Measurements from ENCODE around the gene ERICH3. TPM values are rescaled to one million over a fixed set of nuclear protein-coding genes. Genes with fewer than 3 reads are reported as not detected.

Gene ERICH3
- total RNA-seq, 1 experiment from 2014 or later = not detected

GRCh38 chr1:74652711-74653139 lies 20.9 kb downstream of the ERICH3 start:
- Histone ChIP-seq H3K4ac (ENCODE audit: low read depth, low read length) (no peak overlapping the region), H3K9ac (ENCODE audit: extremely low read depth, insufficient read length, low read length) (no peak overlapping the region)

More at GRCh38 chr1:74652711-74653139, 20.9 kb downstream of the ERICH3 start:
- Histone ChIP-seq H2BK15ac (ENCODE audit: low read depth, low read length) (no peak overlapping the region), H3K4me1 (ENCODE audit: insufficient read depth, low read length) (no peaks in the 10 kb centered on the region), H2BK20ac (ENCODE audit: low read depth, low read length, poor library complexity, severe bottlenecking) (no peak overlapping the region), H2BK120ac (ENCODE audit: low read depth, low read length, poor library complexity, severe bottlenecking) (no peak overlapping the region), H3K23ac (ENCODE audit: insufficient read length, low read depth, low read length) (no peak overlapping the region), H3K56ac (ENCODE audit: insufficient read length, low read depth, low read length) (no peak overlapping the region), H3K23me2 (ENCODE audit: insufficient read length, low read depth, low read length, poor library complexity, severe bottlenecking) (no peaks in the 10 kb centered on the region), H4K5ac (ENCODE audit: insufficient read length, low read depth, low read length) (no peak overlapping the region), H3K79me2 (ENCODE audit: insufficient read depth, low read length) (no peaks in the 10 kb centered on the region), H3T11ph (ENCODE audit: low read length) (no peak overlapping the region), H3K27me3 (ENCODE audit: insufficient read depth, low read length) (no peaks in the 10 kb centered on the region), H2AFZ (ENCODE audit: low read length) (no peak overlapping the region), H3K14ac (ENCODE audit: insufficient read depth, low read length) (no peak overlapping the region), H3K4me2 (ENCODE audit: insufficient read depth, insufficient read length, low read length) (no peak overlapping the region), H4K91ac (ENCODE audit: insufficient read length, low read depth, low read length) (no peak overlapping the region), H3K79me1 (ENCODE audit: insufficient read depth, low read depth, low read length, poor library complexity, severe bottlenecking) (no peaks in the 10 kb centered on the region), H2BK5ac (ENCODE audit: insufficient read length, low read length) (no peak overlapping the region), H4K20me1 (ENCODE audit: control insufficient read depth, insufficient read depth, insufficient read length) (no peaks in the 10 kb centered on the region), H3K9me3 (ENCODE audit: control insufficient read depth, low read depth, low read length) (no peaks in the 10 kb centered on the region), H2AK5ac (ENCODE audit: insufficient read length, low read length) (no peak overlapping the region), H2BK12ac (ENCODE audit: insufficient read length, low read depth, low read length) (no peak overlapping the region), H3K18ac (ENCODE audit: insufficient read length, low read depth, low read length) (no peak overlapping the region), H3K27ac (ENCODE audit: insufficient read length, low read depth, low read length) (no peak overlapping the region), H4K8ac (replicated peaks; ENCODE audit: insufficient read length, low read depth, low read length) (no peak overlapping the region)
- no peak for DNase-seq
- no CpG with 5 or more reads among the region's 7 CpGs for WGBS (ENCODE audit: extremely low coverage, insufficient read length, low lambda C conversion rate)
- peak overlapping the region in 1 of 3 experiments; percentile 18; a peak in 1 of 7 replicates for H3K27ac Mint-ChIP-seq
- no peaks in the 10 kb centered on the region for H3K27me3 Mint-ChIP-seq (ENCODE audit: low read depth)
- no peak for TF ChIP-seq CTCF (conservative IDR thresholded peaks at IDR 0.05)
- no peaks in the 10 kb centered on the region for H3K36me3 Mint-ChIP-seq (ENCODE audit: insufficient read depth in 1 of 3, low read depth in 3 of 3)
- no peak overlapping the region for H3K4me3 Mint-ChIP-seq
- H3K9me3 Mint-ChIP-seq = no peaks in the 10 kb centered on the region
- peaks cover 0 to 4% of the 10 kb centered on the region in 2 experiments; a peak in 2 of 4 replicates for H3K4me1 Mint-ChIP-seq

Data from H9 (cell line).